Endothelial cell of umbilical vein (primary cell): Measurements from ENCODE around the gene FAM83C.

Experiments used
- GATA2 ChIP-seq: IDR thresholded peaks from 2 replicates; pipeline ENCODE4 v1.7.0; 2011; ENCODE audit warnings: low read depth, mild to moderate bottlenecking, moderate library complexity, mixed read lengths, low read length; ENCODE audit not compliant: insufficient read length, insufficient read depth
- POLR2A ChIP-seq: IDR thresholded peaks from 2 replicates; pipeline ENCODE4 v1.6.1; 2012; ENCODE audit warnings: low read depth, mild to moderate bottlenecking, control low read depth, low read length
- POLR2AphosphoS5 ChIP-seq: IDR thresholded peaks from 2 replicates; pipeline ENCODE4 v1.6.1; 2012; ENCODE audit warnings: low read depth, mild to moderate bottlenecking, control low read depth, low read length, moderate library complexity; ENCODE audit not compliant: insufficient read depth
- TF ChIP-seq, protein P1 (sequence below), 2 donors: IDR thresholded peaks; 1 replicate in 1 of 2; 2 replicates in 1 of 2; pipeline ENCODE4 v1.5.1; 2011; ENCODE audit warnings: low read length in 2 of 2, mild to moderate bottlenecking in 2 of 2, moderate library complexity in 2 of 2, control low read depth in 1 of 2, inconsistent platforms in 1 of 2, low read depth in 1 of 2; ENCODE audit not compliant: insufficient read depth in 1 of 2; ENCODE audit errors: extremely low read depth in 1 of 2

DNA sequence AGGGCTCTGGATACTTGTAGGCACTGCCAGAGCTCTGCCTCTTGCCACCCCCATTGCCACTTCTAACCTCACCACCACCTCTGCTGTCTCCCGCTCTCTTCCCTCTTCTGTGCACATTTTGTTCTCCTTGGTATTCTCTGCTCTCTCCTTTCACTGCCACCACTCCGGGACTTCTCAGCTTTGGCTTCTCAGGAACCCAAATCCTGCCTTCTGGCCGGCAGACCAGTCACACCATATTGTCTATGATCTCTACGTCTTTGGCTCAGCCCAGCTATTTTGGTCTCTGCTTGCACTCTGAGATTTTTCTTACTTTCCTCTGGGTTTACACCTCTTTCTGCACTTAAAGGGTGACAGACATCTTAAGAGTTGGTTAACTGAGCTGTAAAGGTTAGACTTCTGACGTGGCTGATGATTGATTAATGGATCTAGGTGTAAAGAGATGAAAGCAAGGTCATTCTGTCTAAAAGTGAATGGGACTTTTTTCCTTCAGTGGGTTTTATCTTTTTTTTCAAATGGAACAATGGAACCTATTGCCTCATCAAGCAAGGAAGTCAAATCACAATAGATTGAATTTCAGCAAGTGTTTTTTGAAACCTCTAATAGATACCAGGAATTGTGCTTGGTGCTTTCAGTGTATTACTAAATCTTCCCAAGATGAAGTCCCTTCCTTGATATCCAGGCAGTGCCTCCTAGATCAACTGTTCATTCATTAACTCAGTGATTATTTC, 52.0 kb downstream of the FAM83C start:
- TF ChIP-seq, protein P1, sequence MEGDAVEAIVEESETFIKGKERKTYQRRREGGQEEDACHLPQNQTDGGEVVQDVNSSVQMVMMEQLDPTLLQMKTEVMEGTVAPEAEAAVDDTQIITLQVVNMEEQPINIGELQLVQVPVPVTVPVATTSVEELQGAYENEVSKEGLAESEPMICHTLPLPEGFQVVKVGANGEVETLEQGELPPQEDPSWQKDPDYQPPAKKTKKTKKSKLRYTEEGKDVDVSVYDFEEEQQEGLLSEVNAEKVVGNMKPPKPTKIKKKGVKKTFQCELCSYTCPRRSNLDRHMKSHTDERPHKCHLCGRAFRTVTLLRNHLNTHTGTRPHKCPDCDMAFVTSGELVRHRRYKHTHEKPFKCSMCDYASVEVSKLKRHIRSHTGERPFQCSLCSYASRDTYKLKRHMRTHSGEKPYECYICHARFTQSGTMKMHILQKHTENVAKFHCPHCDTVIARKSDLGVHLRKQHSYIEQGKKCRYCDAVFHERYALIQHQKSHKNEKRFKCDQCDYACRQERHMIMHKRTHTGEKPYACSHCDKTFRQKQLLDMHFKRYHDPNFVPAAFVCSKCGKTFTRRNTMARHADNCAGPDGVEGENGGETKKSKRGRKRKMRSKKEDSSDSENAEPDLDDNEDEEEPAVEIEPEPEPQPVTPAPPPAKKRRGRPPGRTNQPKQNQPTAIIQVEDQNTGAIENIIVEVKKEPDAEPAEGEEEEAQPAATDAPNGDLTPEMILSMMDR (IDR thresholded peaks at IDR 0.05; ENCODE audit: extremely low read depth in 1 of 2, insufficient read depth in 1 of 2, low read depth in 1 of 2, low read length in 2 of 2), result no peak
- no peak for TF ChIP-seq POLR2A
- no peak for TF ChIP-seq GATA2
- no peak for TF ChIP-seq POLR2AphosphoS5
